Subcutaneous adipose tissue (tissue), 4 donors: ENCODE data around the gene TMEM41A. TPM values are rescaled to one million over a fixed set of nuclear protein-coding genes. Genes with fewer than 3 reads are reported as not detected.

Experiments used
- total RNA-seq, 4 donors: library from RNA; depleted of rRNA; stranded (reverse); fragments of >200 nt; gene quantifications; one replicate each; pipeline ENCODE4 v1.1.0, GENCODE V29; 2016
- TF ChIP-seq, protein P1 (sequence below): fragments of 450-650 bp; IDR thresholded peaks from one replicate; pipeline ENCODE4 v1.5.1; 2016; ENCODE audit warnings: low read depth, mild to moderate bottlenecking, control low read depth, antibody characterized with exemption, moderate library complexity

TMEM41A gene
- total RNA-seq, 4 donors from 2014 or later = 11.0 to 12.2 (median 11.7) TPM

- TF ChIP-seq, protein P1, sequence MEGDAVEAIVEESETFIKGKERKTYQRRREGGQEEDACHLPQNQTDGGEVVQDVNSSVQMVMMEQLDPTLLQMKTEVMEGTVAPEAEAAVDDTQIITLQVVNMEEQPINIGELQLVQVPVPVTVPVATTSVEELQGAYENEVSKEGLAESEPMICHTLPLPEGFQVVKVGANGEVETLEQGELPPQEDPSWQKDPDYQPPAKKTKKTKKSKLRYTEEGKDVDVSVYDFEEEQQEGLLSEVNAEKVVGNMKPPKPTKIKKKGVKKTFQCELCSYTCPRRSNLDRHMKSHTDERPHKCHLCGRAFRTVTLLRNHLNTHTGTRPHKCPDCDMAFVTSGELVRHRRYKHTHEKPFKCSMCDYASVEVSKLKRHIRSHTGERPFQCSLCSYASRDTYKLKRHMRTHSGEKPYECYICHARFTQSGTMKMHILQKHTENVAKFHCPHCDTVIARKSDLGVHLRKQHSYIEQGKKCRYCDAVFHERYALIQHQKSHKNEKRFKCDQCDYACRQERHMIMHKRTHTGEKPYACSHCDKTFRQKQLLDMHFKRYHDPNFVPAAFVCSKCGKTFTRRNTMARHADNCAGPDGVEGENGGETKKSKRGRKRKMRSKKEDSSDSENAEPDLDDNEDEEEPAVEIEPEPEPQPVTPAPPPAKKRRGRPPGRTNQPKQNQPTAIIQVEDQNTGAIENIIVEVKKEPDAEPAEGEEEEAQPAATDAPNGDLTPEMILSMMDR = no peak
Observed at GRCh38 chr3:185488465-185488864, 10.4 kb downstream of the TMEM41A start.

DNA sequence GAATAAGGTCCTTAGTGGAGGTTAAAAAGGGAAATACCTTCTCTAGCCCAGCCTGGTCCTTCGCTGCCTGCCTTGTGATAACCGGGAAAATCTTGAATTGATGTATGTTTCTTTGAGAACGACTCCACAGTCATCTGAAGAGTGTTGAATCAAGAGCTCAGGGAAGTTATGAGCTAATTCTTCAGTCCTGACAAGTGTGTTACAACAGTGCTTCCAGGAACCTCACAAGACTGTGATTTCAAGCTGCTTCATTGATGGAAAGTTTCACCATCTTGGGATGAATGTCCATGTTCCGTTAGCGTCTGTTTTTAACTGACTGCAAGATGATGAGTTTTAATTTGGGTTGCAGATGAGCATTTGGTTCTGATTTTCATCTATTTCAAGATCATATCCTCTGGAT, 12.4 kb downstream of the TMEM41A start:
- TF ChIP-seq, protein P1 = no peak

DNA sequence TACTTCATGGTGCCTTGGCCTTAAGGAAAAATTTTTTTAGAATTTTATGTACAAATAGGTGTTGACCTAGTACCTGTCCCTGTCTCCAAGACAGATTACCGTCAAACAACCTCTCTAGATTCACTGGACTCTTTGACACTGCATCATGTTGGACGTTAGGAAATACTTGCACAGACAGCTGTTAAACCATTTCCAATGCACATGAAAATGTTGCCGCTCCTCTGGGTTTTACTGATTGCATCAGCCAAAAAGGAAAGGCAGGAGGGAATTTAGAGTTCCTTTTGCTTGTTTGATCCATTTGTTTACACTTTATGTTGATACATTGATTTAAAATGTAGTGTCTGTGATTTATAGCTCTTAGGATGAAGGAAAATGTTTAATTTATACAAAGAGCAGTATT, 14.5 kb downstream of the TMEM41A start:
- TF ChIP-seq, protein P1 = no peak

DNA sequence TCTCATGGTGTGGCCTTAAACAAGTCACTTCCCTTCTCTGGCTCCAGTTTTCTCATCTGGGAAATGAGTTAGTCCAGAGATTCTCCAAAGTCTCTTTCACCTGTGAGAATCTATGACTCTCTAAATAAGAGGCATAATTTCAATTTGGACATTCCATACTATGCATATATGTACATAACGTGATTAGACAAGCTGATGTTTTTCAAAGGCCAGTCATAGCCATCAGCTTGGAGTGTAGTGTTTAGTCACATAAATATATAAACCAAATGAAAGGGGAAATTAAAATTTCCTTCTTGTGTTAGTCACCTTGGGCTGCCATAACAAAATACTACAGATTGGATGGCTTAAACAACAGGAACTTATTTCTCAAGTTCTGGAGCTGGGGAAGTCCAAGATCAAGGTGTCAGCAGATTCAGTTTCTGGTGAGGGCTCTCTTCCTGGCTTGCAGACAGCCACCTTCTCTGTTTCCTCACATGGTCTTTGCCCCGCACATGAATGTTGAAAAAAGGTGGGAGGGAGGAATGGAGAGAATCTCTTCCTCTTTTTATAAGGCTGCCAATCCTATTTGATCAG, 19.4 kb downstream of the TMEM41A start:
- TF ChIP-seq, protein P1 = no peak

DNA sequence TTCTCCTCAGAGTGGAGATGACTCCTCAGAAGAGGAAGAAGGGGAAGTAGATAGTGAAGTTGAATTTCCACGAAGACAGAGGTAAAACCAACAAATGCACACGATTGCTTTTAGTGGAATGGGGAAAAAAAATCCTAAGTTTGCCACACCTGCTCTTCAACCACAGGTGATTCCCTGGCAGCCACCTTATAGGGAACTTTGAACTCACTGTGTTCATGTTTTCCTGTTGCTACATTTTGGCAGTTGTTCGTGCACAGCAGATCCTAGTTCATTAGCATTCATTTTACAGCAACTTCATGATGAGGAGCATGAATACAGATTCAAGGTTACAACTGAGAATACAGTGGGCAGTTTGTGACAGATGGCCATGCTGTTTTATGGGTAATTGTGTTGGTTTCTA, 21.5 kb downstream of the TMEM41A start:
- TF ChIP-seq, protein P1 = no peak

GRCh38 chr3:185473290-185473815, 25.5 kb downstream of the TMEM41A start:
- TF ChIP-seq, protein P1 = no peak

DNA sequence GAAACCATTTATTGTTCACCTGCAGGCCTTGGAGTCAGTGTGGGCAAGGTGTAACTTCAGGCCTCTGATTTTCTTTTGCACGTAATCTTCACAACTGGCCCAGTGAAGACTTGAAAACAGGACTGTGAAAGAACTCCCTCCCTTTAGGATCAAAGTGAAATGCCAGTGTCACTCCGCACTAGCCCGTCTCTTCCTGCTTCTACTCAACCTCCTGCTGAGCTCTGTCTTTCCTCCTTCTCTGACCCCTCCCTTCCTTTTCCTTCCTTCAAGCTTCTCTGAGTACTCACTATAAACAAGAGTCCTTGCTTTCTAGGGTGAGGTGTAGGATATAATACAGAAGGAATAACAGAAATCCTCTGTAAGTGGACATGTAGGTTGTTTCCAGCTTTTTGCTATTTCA, 28.5 kb downstream of the TMEM41A start:
- TF ChIP-seq, protein P1 = no peak
